Stimulated activated CD8-positive, alpha-beta memory T cell treated with anti-CD3 and anti-CD28 coated beads, Interleukin-7, amount 100 ng/mL, for 4 hours (primary cell): ENCODE results near the gene MITD1.
A peak's percentile ranks its signal among the peaks of the same experiment; 100 is the strongest.
"Not testable (repeated sequence)": the region's sequence is repeated elsewhere in the genome, so short reads cannot be mapped to it uniquely, and the experiment has no call there.

Experiments
- DNase-seq, 2 donors: peaks; one replicate each; pipeline ENCODE4 v3.0.0-alpha.2; 2020; ENCODE audit warnings: low read depth in 2 of 2

MITD1 gene

GRCh38 chr2:99180755-99181623 lies at the start of gene MITD1, which contains the start of gene MRPL30:
Gene MITD1, minus strand, starts transcription at chr2:99181058. Its CDS starts 77 bp downstream, at chr2:99180981.
Gene MRPL30, plus strand, starts transcription at chr2:99181184. Its CDS starts 5,020 bp downstream, at chr2:99186204.
- DNase-seq: peak; percentile 82 to 88

GRCh38 chr2:99217929-99218501 lies 37.2 kb upstream of the MITD1 start:
- DNase-seq: no peak

GRCh38 chr2:99216096-99216495 lies 35.2 kb upstream of the MITD1 start:
- DNase-seq: no peak

GRCh38 chr2:99205491-99205890 lies 24.6 kb upstream of the MITD1 start:
- DNase-seq: no peak

- DNase-seq: no peak
These were observed 21.3 kb upstream of the MITD1 start for GRCh38 chr2:99201959-99202678.

- DNase-seq: no peak
These were observed 19.4 kb upstream of the MITD1 start for GRCh38 chr2:99200076-99200800.

- DNase-seq: no peak
These were observed 17.4 kb upstream of the MITD1 start for GRCh38 chr2:99198103-99198841.

- not testable (repeated sequence) for DNase-seq
These were observed 11.5 kb upstream of the MITD1 start for GRCh38 chr2:99192364-99192763.

- DNase-seq: no peak
These were observed 9.7 kb upstream of the MITD1 start for GRCh38 chr2:99190548-99190947.

- DNase-seq: no peak
These were observed 7.5 kb upstream of the MITD1 start for GRCh38 chr2:99188357-99188756.

GRCh38 chr2:99187011-99187410 lies 6.2 kb upstream of the MITD1 start:
- no peak for DNase-seq

- DNase-seq: no peak
These were observed 4.0 kb upstream of the MITD1 start for GRCh38 chr2:99184811-99185210.

- no peak for DNase-seq
These were observed 2.2 kb upstream of the MITD1 start for GRCh38 chr2:99183025-99183424.

- no peak for DNase-seq
These were observed 754 bp upstream of the MITD1 start for GRCh38 chr2:99181624-99182000.

GRCh38 chr2:99171377-99172140 lies 9.3 kb downstream of the MITD1 start:
- no peak for DNase-seq

- no peak for DNase-seq
These were observed 11.3 kb downstream of the MITD1 start for GRCh38 chr2:99169534-99169933.

- DNase-seq: no peak
These were observed 14.6 kb downstream of the MITD1 start for GRCh38 chr2:99166218-99166617.

GRCh38 chr2:99159594-99159993 lies 21.3 kb downstream of the MITD1 start:
- DNase-seq: no peak

GRCh38 chr2:99158599-99158998 lies 22.3 kb downstream of the MITD1 start:
- no peak for DNase-seq

GRCh38 chr2:99156891-99157290 lies 24.0 kb downstream of the MITD1 start:
- no peak for DNase-seq
